H1 (cell line): ENCODE results near the gene CEP89. TPM values are rescaled to one million over a fixed set of nuclear protein-coding genes. Genes with fewer than 3 reads are reported as not detected.
A peak's percentile ranks its signal among the peaks of the same experiment; 100 is the strongest.

Source experiments
- CTCF ChIA-PET: fragments of 300-600 bp; sonication (Branson Sonifier 250); formaldehyde crosslinking; loops from one replicate; lab custom pipeline; 2021; ENCODE audit not compliant: partially characterized antibody; lab: Charles Lee
- POLR2A ChIA-PET: fragments of 300-600 bp; sonication (Branson Sonifier 250); formaldehyde crosslinking; loops from one replicate; lab custom pipeline; 2021; ENCODE audit warnings: inconsistent platforms; ENCODE audit not compliant: partially characterized antibody; lab: Charles Lee
- DNase-seq, 2 experiments: peaks; one replicate each; pipeline versions ENCODE4 v3.0.0 to v3.0.0-alpha.2; 2010 to 2022; ENCODE audit warnings: low spot score in 2 of 2, low read depth in 1 of 2, mixed read lengths in 1 of 2
- FAIRE-seq: peaks from 2 replicates; lab custom pipeline; 2011; peaks lifted over from hg19 to GRCh38; lab: Jason Lieb, UNC
- H2AFZ ChIP-seq: 2 replicates; pipeline ENCODE4 v1.8.1; 2012; ENCODE audit warnings: low read length, inconsistent platforms
- H2AK5ac ChIP-seq: 2 replicates; pipeline ENCODE4 v1.6.1; 2013; ENCODE audit warnings: low read depth, low read length
- H2BK120ac ChIP-seq: replicated peaks from 2 replicates; pipeline ENCODE3; 2013; ENCODE audit warnings: low read depth, low read length, inconsistent platforms
- H2BK12ac ChIP-seq: 2 replicates; pipeline ENCODE4 v1.6.1; 2013; ENCODE audit warnings: low read depth, low read length
- H2BK15ac ChIP-seq: 2 replicates; pipeline ENCODE4 v1.6.1; 2013; ENCODE audit warnings: low read length
- H2BK20ac ChIP-seq: 2 replicates; pipeline ENCODE4 v1.6.1; 2013; ENCODE audit warnings: low read length
- H2BK5ac ChIP-seq: 2 replicates; pipeline ENCODE4 v1.6.1; 2013; ENCODE audit warnings: low read depth, low read length
- H3K14ac ChIP-seq: 2 replicates; pipeline ENCODE4 v1.6.1; 2013; ENCODE audit warnings: inconsistent platforms; ENCODE audit not compliant: insufficient read length
- H3K18ac ChIP-seq: 2 replicates; pipeline ENCODE4 v1.6.1; 2013; ENCODE audit warnings: low read length; ENCODE audit errors: extremely low read depth
- H3K23ac ChIP-seq: 2 replicates; pipeline ENCODE4 v1.6.1; 2013; ENCODE audit warnings: inconsistent platforms; ENCODE audit not compliant: insufficient read length
- H3K23me2 ChIP-seq: 2 replicates; pipeline ENCODE4 v1.6.1; 2013; ENCODE audit warnings: low read depth, low read length
- H3K27ac ChIP-seq: 2 replicates; pipeline ENCODE4 v1.6.1; 2011; ENCODE audit warnings: low read depth, low read length, inconsistent platforms
- H3K27me3 ChIP-seq, 4 experiments: replicated peaks in 1 of 4; 1 replicate in 1 of 4; 2 replicates in 3 of 4; pipeline versions ENCODE4 v1.6.1 to v1.8.1; 2011 to 2013; ENCODE audit warnings: low read length in 3 of 4, mild to moderate bottlenecking in 3 of 4, inconsistent platforms in 2 of 4, mixed read lengths in 2 of 4, moderate library complexity in 1 of 4; ENCODE audit not compliant: control insufficient read depth in 3 of 4, insufficient read depth in 3 of 4; ENCODE audit errors: extremely low read depth in 1 of 4
- H3K36me3 ChIP-seq, 4 experiments: 2 replicates each; pipeline versions ENCODE4 v1.6.1 to v1.8.1; 2011 to 2013; ENCODE audit warnings: mild to moderate bottlenecking in 4 of 4, low read length in 3 of 4, moderate library complexity in 2 of 4, control low read depth in 1 of 4, inconsistent platforms in 1 of 4; ENCODE audit not compliant: insufficient read depth in 4 of 4, control insufficient read depth in 2 of 4
- H3K4ac ChIP-seq: replicated peaks from 2 replicates; pipeline ENCODE3; 2013; ENCODE audit warnings: low read length, low read depth, mixed read lengths, inconsistent platforms; ENCODE audit not compliant: insufficient read length
- H3K4me1 ChIP-seq, 4 experiments: replicated peaks in 1 of 4; 1 replicate in 1 of 4; 2 replicates in 3 of 4; pipeline versions ENCODE4 v1.6.1 to v1.8.1; 2011 to 2013; ENCODE audit warnings: low read length in 3 of 4, inconsistent platforms in 2 of 4, mixed read lengths in 1 of 4; ENCODE audit not compliant: insufficient read depth in 4 of 4, control insufficient read depth in 3 of 4
- H3K4me2 ChIP-seq, 2 experiments: 2 replicates each; pipeline versions ENCODE4 v1.6.1 to v1.8.1; 2011 to 2013; ENCODE audit warnings: low read depth in 2 of 2, low read length in 2 of 2, control low read depth in 1 of 2, inconsistent platforms in 1 of 2, mild to moderate bottlenecking in 1 of 2; ENCODE audit not compliant: insufficient read depth in 1 of 2
- H3K4me3 ChIP-seq, 4 experiments: fragments of 200-600, 300-600 bp in 1 of 4; sonication (generic), shearing (Covaris generic), sonication (Bioruptor Twin) in 1 of 4; 2 replicates each; pipeline versions ENCODE4 v1.5.1 to v1.8.1; 2011 to 2016; ENCODE audit warnings: low read length in 4 of 4, low read depth in 3 of 4, control low read depth in 2 of 4, inconsistent platforms in 2 of 4, mild to moderate bottlenecking in 2 of 4, mixed read lengths in 1 of 4, moderate library complexity in 1 of 4; ENCODE audit not compliant: insufficient read depth in 2 of 4; ENCODE audit errors: extremely low read depth in 1 of 4
- H3K56ac ChIP-seq: replicated peaks from 2 replicates; pipeline ENCODE3; 2013; ENCODE audit warnings: low read depth, mild to moderate bottlenecking, mixed read lengths, low read length, inconsistent platforms; ENCODE audit not compliant: insufficient read length
- H3K79me1 ChIP-seq: 2 replicates; pipeline ENCODE4 v1.6.1; 2013; ENCODE audit warnings: low read depth, low read length, control low read depth
- H3K79me2 ChIP-seq, 2 experiments: 2 replicates each; pipeline versions ENCODE4 v1.6.1 to v1.8.1; 2012 to 2013; ENCODE audit warnings: low read length in 2 of 2, mild to moderate bottlenecking in 2 of 2, inconsistent platforms in 1 of 2; ENCODE audit not compliant: insufficient read depth in 2 of 2, control insufficient read depth in 1 of 2
- H3K9ac ChIP-seq, 4 experiments: replicated peaks in 1 of 4; 1 replicate in 1 of 4; 2 replicates in 3 of 4; pipeline versions ENCODE4 v1.6.1 to v1.8.1; 2011 to 2013; ENCODE audit warnings: low read depth in 3 of 4, low read length in 3 of 4, control low read depth in 2 of 4, mild to moderate bottlenecking in 2 of 4, moderate library complexity in 2 of 4, inconsistent platforms in 1 of 4; ENCODE audit errors: extremely low read depth in 1 of 4
- H3K9me3 ChIP-seq, 2 experiments: 2 replicates each; pipeline versions ENCODE4 v1.6.1 to v1.8.1; 2012 to 2013; ENCODE audit warnings: mild to moderate bottlenecking in 2 of 2, moderate library complexity in 2 of 2, control low read depth in 1 of 2, inconsistent platforms in 1 of 2, low read depth in 1 of 2, low read length in 1 of 2, mixed read lengths in 1 of 2; ENCODE audit not compliant: insufficient read depth in 2 of 2
- H4K20me1 ChIP-seq, 2 experiments: replicated peaks in 1 of 2; 2 replicates each; pipeline versions ENCODE3 to v1.8.1; 2011 to 2013; ENCODE audit warnings: inconsistent platforms in 2 of 2, low read length in 2 of 2, mild to moderate bottlenecking in 1 of 2; ENCODE audit not compliant: insufficient read depth in 2 of 2, control insufficient read depth in 1 of 2
- H4K5ac ChIP-seq: 2 replicates; pipeline ENCODE4 v1.6.1; 2013; ENCODE audit warnings: low read length, low read depth, mixed read lengths, inconsistent platforms; ENCODE audit not compliant: insufficient read length
- H4K8ac ChIP-seq: 2 replicates; pipeline ENCODE4 v1.8.0; 2013; ENCODE audit warnings: mild to moderate bottlenecking, moderate library complexity, low read length, inconsistent platforms; ENCODE audit not compliant: insufficient read depth; ENCODE audit errors: extremely low read depth
- H4K91ac ChIP-seq: replicated peaks from 2 replicates; pipeline ENCODE3; 2013; ENCODE audit warnings: low read length, mixed read lengths, inconsistent platforms; ENCODE audit not compliant: insufficient read length
- ASH2L ChIP-seq: fragments of 200-600, 300-600 bp; sonication (generic); IDR thresholded peaks from one replicate; pipeline ENCODE4 v1.7.1; 2017; ENCODE audit warnings: low read length
- ATF3 ChIP-seq: IDR thresholded peaks from 2 replicates; pipeline ENCODE4 v1.6.1; 2011; ENCODE audit warnings: low read depth, mild to moderate bottlenecking, low read length; ENCODE audit not compliant: insufficient read depth
- BRCA1 ChIP-seq: IDR thresholded peaks from 2 replicates; pipeline ENCODE4 v1.6.1; 2012; ENCODE audit warnings: low read depth, low read length, improper control_type of control experiment
- EZH2 ChIP-seq: fragments of 200-600 bp; sonication (generic); IDR thresholded peaks from 2 replicates; pipeline ENCODE4 v1.7.1; 2012; ENCODE audit warnings: low read depth, mild to moderate bottlenecking, moderate library complexity, low read length, inconsistent platforms; ENCODE audit not compliant: severe bottlenecking
- HDAC2 ChIP-seq, 2 experiments: fragments of 300-600 bp in 1 of 2; sonication (generic) in 1 of 2; IDR thresholded peaks; 2 replicates each; pipeline ENCODE4 v1.6.1; 2011 to 2012; ENCODE audit warnings: low read depth in 2 of 2, low read length in 2 of 2, mild to moderate bottlenecking in 2 of 2, moderate library complexity in 2 of 2, borderline replicate concordance in 1 of 2, inconsistent platforms in 1 of 2
- HDAC6 ChIP-seq: IDR thresholded peaks from one replicate; pipeline ENCODE4 v1.7.1; 2012; ENCODE audit warnings: low read depth, mild to moderate bottlenecking, inconsistent platforms, low read length, moderate library complexity
- JUND ChIP-seq: IDR thresholded peaks from 2 replicates; pipeline ENCODE4 v1.6.1; 2011; ENCODE audit warnings: mild to moderate bottlenecking, improper control_type of control experiment, low read length
- MAFK ChIP-seq: IDR thresholded peaks from 2 replicates; pipeline ENCODE4 v1.6.1; 2012; ENCODE audit warnings: low read depth, mild to moderate bottlenecking, improper control_type of control experiment, low read length
- NRF1 ChIP-seq: IDR thresholded peaks from 2 replicates; pipeline ENCODE4 v1.6.1; 2011; ENCODE audit warnings: mild to moderate bottlenecking, low read depth, low read length, improper control_type of control experiment
- RAD21 ChIP-seq, 2 experiments: IDR thresholded peaks in 1 of 2; conservative IDR thresholded peaks in 1 of 2; 2 replicates each; pipeline ENCODE4 v1.6.1; 2011; ENCODE audit warnings: low read depth in 2 of 2, low read length in 2 of 2, improper control_type of control experiment in 1 of 2, inconsistent platforms in 1 of 2, mild to moderate bottlenecking in 1 of 2, moderate library complexity in 1 of 2
- SIRT6 ChIP-seq: IDR thresholded peaks from one replicate; pipeline ENCODE4 v1.7.1; 2012; ENCODE audit warnings: low read length, inconsistent platforms
- SP1 ChIP-seq: IDR thresholded peaks from 2 replicates; pipeline ENCODE4 v1.6.1; 2011; ENCODE audit warnings: low read depth, low read length
- SRF ChIP-seq: IDR thresholded peaks from 2 replicates; pipeline ENCODE4 v1.6.1; 2011; ENCODE audit warnings: mild to moderate bottlenecking, low read depth, low read length, moderate library complexity
- TBP ChIP-seq: IDR thresholded peaks from 2 replicates; pipeline ENCODE4 v1.6.1; 2011; ENCODE audit warnings: low read depth, low read length, improper control_type of control experiment
- TEAD4 ChIP-seq: IDR thresholded peaks from 2 replicates; pipeline ENCODE4 v1.6.1; 2012; ENCODE audit warnings: low read depth, low read length, inconsistent platforms, mixed read lengths
- WGBS, 2 experiments: shearing (Covaris generic) in 1 of 2; methylation state at CpG; one replicate each; pipeline versions ENCODE4 v1.1.6 to v1.1.7; 2013 to 2015; ENCODE audit warnings: low lambda C conversion rate in 2 of 2, mixed read lengths in 2 of 2, inconsistent platforms in 1 of 2, low coverage in 1 of 2, missing lambda C conversion rate in 1 of 2; ENCODE audit not compliant: insufficient replicate concordance in 2 of 2, insufficient coverage in 1 of 2, insufficient read length in 1 of 2; ENCODE audit errors: extremely low coverage in 1 of 2, missing lambda C conversion rate in 1 of 2; 5-methylcytosine and 5-hydroxymethylcytosine counted together
- polyA plus RNA-seq, 7 experiments: library from polyadenylated mRNA; depleted of rRNA in 3 of 7; stranded (reverse) in 5 of 7; unstranded in 2 of 7; fragments of >200 nt in 5 of 7; fragments of 200-250 nt in 2 of 7; gene quantifications; 1 replicate in 5 of 7; 2 replicates in 1 of 7; 4 replicates in 1 of 7; pipeline versions ENCODE4 v1.2.1 to v1.2.3, GENCODE V29; 2011 to 2013; ENCODE audit warnings: missing spikeins in 2 of 7, mixed read lengths in 2 of 7
- total RNA-seq: library from RNA; stranded (reverse); fragmentation: NEBNext Ultra II Directional; extraction: Animal tissue kit (Norgen Biotek cat#: 25700); gene quantifications from 2 replicates; pipeline ENCODE4 v1.2.1, GENCODE V29; 2021

Gene CEP89
- total and polyA plus RNA-seq, 2 of the 8 experiments (the other 6 are each of a cell fraction or from before 2014, with no cell fraction given) = 23.0 to 23.6 TPM

DNA sequence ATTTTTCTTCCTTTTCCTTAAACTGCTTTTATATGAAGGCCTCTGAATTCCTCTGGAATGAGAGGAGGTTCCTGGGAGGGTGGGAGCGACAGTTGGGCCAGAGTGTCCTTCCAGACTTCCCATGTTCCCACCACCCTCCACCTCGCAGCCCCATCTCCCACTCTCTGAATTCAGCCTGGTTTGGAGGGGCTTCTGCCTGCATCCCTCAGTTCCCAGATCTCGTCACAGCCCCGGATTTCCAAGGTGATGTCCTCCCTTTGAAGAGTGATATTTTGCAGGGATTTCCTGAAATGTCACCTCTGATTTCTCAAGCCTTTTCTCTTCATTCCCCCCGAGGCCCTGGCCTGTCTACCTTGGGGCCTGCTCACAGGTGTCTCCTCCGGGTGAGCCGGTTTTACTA is 85.5 kb downstream of the CEP89 start:
- Histone ChIP-seq H3K4me3 (no peak overlapping the region), H2BK15ac (no peak overlapping the region), H2BK20ac (no peak overlapping the region), H2BK12ac (no peak overlapping the region), H3K4me2 (no peak overlapping the region), H3K36me3 (no peaks in the 10 kb centered on the region), H4K20me1 (no peaks in the 10 kb centered on the region), H3K14ac (no peak overlapping the region), H4K91ac (no peak overlapping the region), H3K9ac (no peak overlapping the region), H3K9me3 (no peaks in the 10 kb centered on the region), H3K79me1 (no peaks in the 10 kb centered on the region; the same call in 1 of the 2 replicates), H3K18ac (no peak overlapping the region), H3K56ac (no peak overlapping the region), H3K27ac (no peak overlapping the region), H3K4me1 (no peaks in the 10 kb centered on the region), H3K23ac (no peak overlapping the region), H4K8ac (no peak overlapping the region), H2BK120ac (no peak overlapping the region), H2AFZ (no peak overlapping the region), H3K23me2 (no peaks in the 10 kb centered on the region), H2AK5ac (no peak overlapping the region), H2BK5ac (no peak overlapping the region), H3K79me2 (no peaks in the 10 kb centered on the region), H3K4ac (no peak overlapping the region), H3K27me3 (no peaks in the 10 kb centered on the region), H4K5ac (no peak overlapping the region)
- FAIRE-seq (no peak), DNase-seq (peak in 1 of 2 experiments; percentile 26)
- WGBS, 2 experiments = 90% methylated on average over 6 of the region's 7 CpGs; no CpG with 5 or more reads in 1 of the 2 experiments
- ChIA-PET CTCF (interaction anchor here (1.2 kb wide), 1 partner anchor 43 kb away, joined by 3 read pairs; no protein-coding TSS in a partner anchor), POLR2A (no interaction called here)
- TF ChIP-seq MAFK (no peak), ASH2L (no peak), SP1 (no peak), ATF3 (no peak), SIRT6 (no peak), NRF1 (no peak), HDAC2 (IDR thresholded peaks at IDR 0.05; ENCODE audit: borderline replicate concordance in 1 of 2, low read depth in 2 of 2, low read length in 2 of 2) (no peak), HDAC6 (no peak), TEAD4 (no peak), RAD21 (IDR thresholded peaks at IDR 0.05 in 1 of 2, conservative IDR thresholded peaks at IDR 0.05 in 1 of 2; ENCODE audit: low read depth in 2 of 2, low read length in 2 of 2) (no peak), JUND (no peak), TBP (no peak), SRF (no peak), BRCA1 (no peak), EZH2 (no peak)
